SU-DHL-6 (cell line): ENCODE measurements around the gene PORCN.

Experiments used
- EZH2phosphoT487 ChIP-seq: fragments of 200-600 bp; sonication (generic), shearing (Covaris generic); conservative IDR thresholded peaks from 2 replicates; pipeline ENCODE4 v1.6.1; 2018; ENCODE audit warnings: mild to moderate bottlenecking, antibody characterized with exemption, low read length, moderate library complexity, mixed read lengths
- TF ChIP-seq, protein P1 (sequence below): fragments of 200-600 bp; sonication (generic); IDR thresholded peaks from one replicate; pipeline ENCODE4 v1.5.1; 2017; ENCODE audit warnings: antibody characterized with exemption, mild to moderate bottlenecking, low read length, moderate library complexity; ENCODE audit not compliant: insufficient read depth, poor library complexity, severe bottlenecking

- TF ChIP-seq, protein P1, sequence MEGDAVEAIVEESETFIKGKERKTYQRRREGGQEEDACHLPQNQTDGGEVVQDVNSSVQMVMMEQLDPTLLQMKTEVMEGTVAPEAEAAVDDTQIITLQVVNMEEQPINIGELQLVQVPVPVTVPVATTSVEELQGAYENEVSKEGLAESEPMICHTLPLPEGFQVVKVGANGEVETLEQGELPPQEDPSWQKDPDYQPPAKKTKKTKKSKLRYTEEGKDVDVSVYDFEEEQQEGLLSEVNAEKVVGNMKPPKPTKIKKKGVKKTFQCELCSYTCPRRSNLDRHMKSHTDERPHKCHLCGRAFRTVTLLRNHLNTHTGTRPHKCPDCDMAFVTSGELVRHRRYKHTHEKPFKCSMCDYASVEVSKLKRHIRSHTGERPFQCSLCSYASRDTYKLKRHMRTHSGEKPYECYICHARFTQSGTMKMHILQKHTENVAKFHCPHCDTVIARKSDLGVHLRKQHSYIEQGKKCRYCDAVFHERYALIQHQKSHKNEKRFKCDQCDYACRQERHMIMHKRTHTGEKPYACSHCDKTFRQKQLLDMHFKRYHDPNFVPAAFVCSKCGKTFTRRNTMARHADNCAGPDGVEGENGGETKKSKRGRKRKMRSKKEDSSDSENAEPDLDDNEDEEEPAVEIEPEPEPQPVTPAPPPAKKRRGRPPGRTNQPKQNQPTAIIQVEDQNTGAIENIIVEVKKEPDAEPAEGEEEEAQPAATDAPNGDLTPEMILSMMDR: no peak
- no peak for TF ChIP-seq EZH2phosphoT487
Observed at GRCh38 chrX:48496660-48497059, 12.1 kb upstream of the PORCN start.
